Measurements from ENCODE around the gene NUP214. TPM values are rescaled to one million over a fixed set of nuclear protein-coding genes. Genes with fewer than 3 reads are reported as not detected.
"Not testable (repeated sequence)": the region's sequence is repeated elsewhere in the genome, so short reads cannot be mapped to it uniquely, and the experiment has no call there.

Gene NUP214
- total RNA-seq, 4 donors from 2014 or later: 13.2 to 75.8 (median 49.0) TPM

DNA sequence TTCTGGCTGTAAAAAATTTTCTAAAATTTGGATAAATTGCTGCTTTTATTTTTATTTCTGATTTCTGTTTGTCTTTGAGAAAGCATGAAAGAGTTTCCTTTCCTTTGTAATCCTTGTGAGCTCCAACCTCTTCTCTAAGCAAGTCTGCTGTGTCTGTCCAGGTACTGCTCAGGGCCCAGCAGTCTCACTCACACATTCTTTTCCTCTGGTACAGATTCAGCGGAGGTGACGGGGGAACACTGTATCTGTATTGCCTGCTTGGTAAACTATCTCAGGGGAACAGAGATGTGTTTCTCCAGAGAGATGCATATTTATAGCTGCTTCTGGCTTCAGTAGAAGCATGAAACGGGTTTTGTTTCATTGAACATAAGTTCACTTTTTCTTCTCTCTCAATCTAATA, 60.5 kb downstream of the NUP214 start:
- intact Hi-C loops (cut with DNase I; ENCODE audit: low total_unique reads): no loop called here
- DNase-seq: no peak
- Histone ChIP-seq H3K27me3 (no peaks in the 10 kb centered on the region), H3K36me3 (no peaks in the 10 kb centered on the region), H3K4me1 (no peaks in the 10 kb centered on the region), H3K27ac (no peak overlapping the region), H3K9me3 (no peaks in the 10 kb centered on the region), H3K4me3 (no peak overlapping the region)
- TF ChIP-seq POLR2A (IDR thresholded peaks at IDR 0.05) (no peak), CTCF (IDR thresholded peaks at IDR 0.05) (no peak)

- intact Hi-C loops (cut with DNase I; ENCODE audit: low total_unique reads): no loop called here
- H3K9me3 ChIP-seq: no peaks in the 10 kb centered on the region
- no peak overlapping the region for H3K4me3 ChIP-seq
- no peaks in the 10 kb centered on the region for H3K27me3 ChIP-seq
- TF ChIP-seq POLR2A (IDR thresholded peaks at IDR 0.05) (no peak), CTCF (IDR thresholded peaks at IDR 0.05) (no peak)
- no peak for DNase-seq
- no peaks in the 10 kb centered on the region for H3K4me1 ChIP-seq
- no peak overlapping the region for H3K27ac ChIP-seq
- H3K36me3 ChIP-seq: no peaks in the 10 kb centered on the region
These were observed 61.2 kb downstream of the NUP214 start for GRCh38 chr9:131186622-131187021.

DNA sequence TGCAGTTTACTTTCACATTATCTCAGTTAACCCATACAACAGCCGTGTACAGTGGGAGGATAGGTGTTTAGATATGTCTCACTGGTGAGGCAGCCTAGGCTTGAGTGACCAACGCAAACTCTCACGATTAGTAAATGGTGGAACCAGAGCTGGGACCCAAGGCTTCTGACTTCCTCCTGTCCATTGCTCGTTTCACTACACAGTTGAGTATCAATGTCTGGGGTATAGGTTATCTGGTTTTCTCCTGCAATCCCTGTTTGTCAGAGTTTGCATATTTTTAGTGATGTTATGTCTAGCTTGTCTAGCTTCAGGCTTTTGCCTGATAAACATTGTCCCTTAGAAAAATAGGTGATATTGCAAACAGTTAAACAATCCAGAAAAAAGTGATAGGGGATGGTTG, 62.6 kb downstream of the NUP214 start:
- Histone ChIP-seq H3K27me3 (no peaks in the 10 kb centered on the region), H3K27ac (no peak overlapping the region), H3K4me3 (no peak overlapping the region), H3K4me1 (no peaks in the 10 kb centered on the region), H3K36me3 (no peaks in the 10 kb centered on the region), H3K9me3 (no peaks in the 10 kb centered on the region)
- intact Hi-C loops (cut with DNase I; ENCODE audit: low total_unique reads): no loop called here
- no peak for DNase-seq
- no peak for TF ChIP-seq POLR2A (IDR thresholded peaks at IDR 0.05)
- no peak for TF ChIP-seq CTCF (IDR thresholded peaks at IDR 0.05)

DNA sequence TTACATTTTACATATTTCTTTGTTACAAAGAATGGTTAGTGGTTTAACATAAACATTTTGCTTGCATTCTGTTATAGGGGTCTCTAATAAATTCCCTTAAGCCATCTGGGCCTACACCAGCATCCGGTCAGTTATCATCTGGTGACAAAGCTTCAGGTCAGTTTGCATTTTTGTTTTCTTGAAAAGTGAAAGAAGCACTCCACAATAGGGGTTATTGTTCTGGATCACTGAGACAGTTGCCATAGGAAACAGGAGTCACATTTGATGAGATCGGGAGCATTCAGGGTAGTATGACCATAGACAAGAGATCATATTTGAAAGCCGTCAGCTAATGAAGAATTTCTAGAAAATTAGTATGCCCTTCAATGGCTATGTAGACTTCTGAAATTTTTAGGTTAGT, 63.6 kb downstream of the NUP214 start:
- no peak for TF ChIP-seq CTCF (IDR thresholded peaks at IDR 0.05)
- no peak for TF ChIP-seq POLR2A (IDR thresholded peaks at IDR 0.05)
- Histone ChIP-seq H3K4me3 (no peak overlapping the region), H3K9me3 (no peaks in the 10 kb centered on the region), H3K36me3 (no peaks in the 10 kb centered on the region), H3K27ac (no peak overlapping the region), H3K4me1 (no peaks in the 10 kb centered on the region), H3K27me3 (no peaks in the 10 kb centered on the region)
- DNase-seq: no peak
- intact Hi-C loops (cut with DNase I; ENCODE audit: low total_unique reads): no loop called here

DNA sequence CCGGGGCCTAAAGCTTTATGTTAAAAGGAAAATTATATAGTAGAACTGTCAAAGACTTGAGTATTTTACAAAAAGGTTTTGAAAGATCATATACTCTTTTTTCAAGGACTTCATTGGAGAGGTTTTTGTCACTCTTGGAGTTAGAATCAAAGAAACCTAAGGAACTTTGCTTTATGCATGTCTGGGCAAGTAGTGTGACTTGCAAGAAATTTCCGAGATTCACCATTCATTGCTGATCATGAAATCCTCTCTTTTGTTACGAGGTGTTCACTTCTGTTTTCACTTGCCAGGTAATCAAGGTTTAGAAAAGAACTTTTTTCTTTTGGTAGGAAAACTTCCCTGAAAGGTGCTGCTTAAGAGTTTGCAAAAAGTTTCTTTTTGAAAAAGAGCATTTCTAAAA, 64.8 kb downstream of the NUP214 start:
- no peak for DNase-seq
- no peaks in the 10 kb centered on the region for H3K4me1 ChIP-seq
- no peak overlapping the region for H3K27ac ChIP-seq
- intact Hi-C loops (cut with DNase I; ENCODE audit: low total_unique reads): no loop called here
- no peaks in the 10 kb centered on the region for H3K36me3 ChIP-seq
- TF ChIP-seq POLR2A (IDR thresholded peaks at IDR 0.05) (no peak), CTCF (IDR thresholded peaks at IDR 0.05) (no peak)
- no peak overlapping the region for H3K4me3 ChIP-seq
- no peaks in the 10 kb centered on the region for H3K27me3 ChIP-seq
- H3K9me3 ChIP-seq: no peaks in the 10 kb centered on the region

DNA sequence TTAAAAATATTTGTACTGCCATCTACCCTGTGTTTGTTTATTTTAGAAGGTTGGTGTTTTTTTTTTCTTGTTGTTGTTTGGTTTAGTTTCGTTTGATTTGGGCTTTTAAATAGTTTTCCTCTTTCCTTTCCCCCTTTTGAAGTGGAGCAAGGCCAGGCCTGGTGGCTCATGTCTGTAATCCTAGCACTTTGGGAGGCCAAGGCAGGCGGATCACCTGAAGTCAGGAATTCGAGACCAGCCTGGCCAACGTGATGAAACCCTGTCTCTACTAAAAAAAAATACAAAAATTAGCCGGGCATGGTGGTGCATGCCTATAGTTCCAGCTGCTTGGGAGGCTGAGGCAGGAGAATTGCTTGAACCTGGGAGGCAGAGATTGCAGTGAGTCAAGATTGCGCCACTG, 65.6 kb downstream of the NUP214 start:
- DNase-seq; H3K4me1 ChIP-seq; H3K9me3 ChIP-seq; intact Hi-C loops (cut with DNase I; ENCODE audit: low total_unique reads); H3K36me3 ChIP-seq; H3K27me3 ChIP-seq; H3K4me3 ChIP-seq; H3K27ac ChIP-seq: not testable (repeated sequence)

Data from uterus (tissue), 4 donors.